Uterus (tissue), 4 donors: ENCODE data around the gene GRM8. TPM values are rescaled to one million over a fixed set of nuclear protein-coding genes. Genes with fewer than 3 reads are reported as not detected.

Source experiments
- DNase-seq, 2 donors: peaks; one replicate each; pipeline ENCODE4 v3.0.0-alpha.2; 2019 to 2020
- H3K27ac ChIP-seq, 2 donors: fragments of 200-600 bp; sonication (generic); 1 replicate in 1 of 2; 2 replicates in 1 of 2; pipeline ENCODE4 v1.5.1; 2016 to 2018
- H3K27me3 ChIP-seq, 2 donors: fragments of 200-600 bp; sonication (generic); one replicate each; pipeline ENCODE4 v1.5.1; 2018 to 2019; ENCODE audit warnings: control low read depth in 1 of 2
- H3K36me3 ChIP-seq, 2 donors: fragments of 200-600 bp; sonication (generic); one replicate each; pipeline ENCODE4 v1.5.1; 2019; ENCODE audit warnings: control low read depth in 1 of 2
- H3K4me1 ChIP-seq, 2 donors: fragments of 200-600 bp; sonication (generic); one replicate each; pipeline ENCODE4 v1.5.1; 2018 to 2019; ENCODE audit warnings: control low read depth in 1 of 2
- H3K4me3 ChIP-seq, 2 donors: fragments of 200-600 bp; sonication (generic); 1 replicate in 1 of 2; 2 replicates in 1 of 2; pipeline ENCODE4 v1.5.1; 2018 to 2019; ENCODE audit warnings: mild to moderate bottlenecking in 1 of 2
- H3K9me3 ChIP-seq, 2 donors: fragments of 200-600 bp; sonication (generic); one replicate each; pipeline ENCODE4 v1.5.1; 2019; ENCODE audit warnings: control low read depth in 1 of 2
- POLR2A ChIP-seq, 2 donors: fragments of 450-650 bp; IDR thresholded peaks; one replicate each; pipeline ENCODE4 v1.6.1; 2016; ENCODE audit warnings: antibody characterized with exemption in 2 of 2, mild to moderate bottlenecking in 1 of 2, moderate library complexity in 1 of 2
- intact Hi-C: fragments of 100-400 bp; cut with DNase I; formaldehyde crosslinking; loops from one replicate; pipeline ENCODE4 v1.15.1; 2023; ENCODE audit warnings: low total_unique reads
- total RNA-seq, 4 donors: library from RNA; depleted of rRNA in 3 of 4; stranded (reverse); fragments of >200 nt in 3 of 4; gene quantifications; one replicate each; pipeline versions ENCODE4 v1.1.0 to v1.2.4, GENCODE V29; 2014 to 2023
- TF ChIP-seq, protein P1 (sequence below), 4 experiments: fragments of 200-600 bp in 2 of 4; fragments of 450-650 bp in 2 of 4; sonication (generic) in 2 of 4; IDR thresholded peaks; one replicate each; pipeline ENCODE4 v1.5.1; 2016 to 2019; ENCODE audit warnings: antibody characterized with exemption in 4 of 4, mild to moderate bottlenecking in 2 of 4, moderate library complexity in 1 of 4
- donor health status: DM: yes; HTN: yes; CAD: no.

Gene GRM8
- total RNA-seq, result 1 to 10 TPM in 1 of 4 donors, not detected in 3; 3.9 TPM

DNA sequence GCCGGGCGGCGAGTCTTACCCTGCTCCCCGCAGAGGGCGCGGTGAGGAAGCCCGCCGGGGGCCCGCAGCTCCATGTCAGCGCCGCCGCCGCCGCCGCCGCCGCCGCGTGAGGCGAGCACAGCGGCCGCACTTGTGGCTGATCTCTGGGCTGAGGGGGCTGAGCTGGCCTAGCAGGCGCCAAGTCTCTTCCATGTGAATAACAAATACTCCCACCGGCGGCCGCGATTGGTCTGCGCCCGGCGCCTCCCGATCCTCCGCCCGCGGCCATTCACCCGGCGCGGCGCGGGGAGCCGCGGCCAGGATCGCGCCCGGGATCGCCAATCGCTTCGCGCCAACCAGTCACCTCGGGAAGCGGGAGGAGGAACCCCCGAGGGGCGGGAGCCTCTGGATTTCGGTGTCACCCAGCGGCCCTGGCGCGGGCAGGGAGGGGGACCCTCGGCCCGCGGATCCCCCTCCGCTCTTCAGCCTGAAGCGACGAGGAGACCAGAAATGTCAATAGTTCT is at the start of gene GRM8:
TSS of gene GRM8 (minus strand) at position 164 of the 503 bp plus-strand sequence.
- TF ChIP-seq POLR2A (IDR thresholded peaks at IDR 0.05), result no peak
- TF ChIP-seq, protein P1, sequence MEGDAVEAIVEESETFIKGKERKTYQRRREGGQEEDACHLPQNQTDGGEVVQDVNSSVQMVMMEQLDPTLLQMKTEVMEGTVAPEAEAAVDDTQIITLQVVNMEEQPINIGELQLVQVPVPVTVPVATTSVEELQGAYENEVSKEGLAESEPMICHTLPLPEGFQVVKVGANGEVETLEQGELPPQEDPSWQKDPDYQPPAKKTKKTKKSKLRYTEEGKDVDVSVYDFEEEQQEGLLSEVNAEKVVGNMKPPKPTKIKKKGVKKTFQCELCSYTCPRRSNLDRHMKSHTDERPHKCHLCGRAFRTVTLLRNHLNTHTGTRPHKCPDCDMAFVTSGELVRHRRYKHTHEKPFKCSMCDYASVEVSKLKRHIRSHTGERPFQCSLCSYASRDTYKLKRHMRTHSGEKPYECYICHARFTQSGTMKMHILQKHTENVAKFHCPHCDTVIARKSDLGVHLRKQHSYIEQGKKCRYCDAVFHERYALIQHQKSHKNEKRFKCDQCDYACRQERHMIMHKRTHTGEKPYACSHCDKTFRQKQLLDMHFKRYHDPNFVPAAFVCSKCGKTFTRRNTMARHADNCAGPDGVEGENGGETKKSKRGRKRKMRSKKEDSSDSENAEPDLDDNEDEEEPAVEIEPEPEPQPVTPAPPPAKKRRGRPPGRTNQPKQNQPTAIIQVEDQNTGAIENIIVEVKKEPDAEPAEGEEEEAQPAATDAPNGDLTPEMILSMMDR (IDR thresholded peaks at IDR 0.05), result no peak
- peak; percentile 46 to 52 for DNase-seq
- Histone ChIP-seq H3K27me3 (peaks cover 3 to 7% of the 10 kb centered on the region in 2 donors), H3K27ac (peak within 1 kb of the TSS; percentile 13), H3K9me3 (no peaks in the 10 kb centered on the region), H3K4me3 (peak within 1 kb of the TSS; percentile 46 to 57), H3K4me1 (peaks cover 0 to 12% of the 10 kb centered on the region in 2 donors), H3K36me3 (no peaks in the 10 kb centered on the region)
- intact Hi-C loops, result no loop called here

DNA sequence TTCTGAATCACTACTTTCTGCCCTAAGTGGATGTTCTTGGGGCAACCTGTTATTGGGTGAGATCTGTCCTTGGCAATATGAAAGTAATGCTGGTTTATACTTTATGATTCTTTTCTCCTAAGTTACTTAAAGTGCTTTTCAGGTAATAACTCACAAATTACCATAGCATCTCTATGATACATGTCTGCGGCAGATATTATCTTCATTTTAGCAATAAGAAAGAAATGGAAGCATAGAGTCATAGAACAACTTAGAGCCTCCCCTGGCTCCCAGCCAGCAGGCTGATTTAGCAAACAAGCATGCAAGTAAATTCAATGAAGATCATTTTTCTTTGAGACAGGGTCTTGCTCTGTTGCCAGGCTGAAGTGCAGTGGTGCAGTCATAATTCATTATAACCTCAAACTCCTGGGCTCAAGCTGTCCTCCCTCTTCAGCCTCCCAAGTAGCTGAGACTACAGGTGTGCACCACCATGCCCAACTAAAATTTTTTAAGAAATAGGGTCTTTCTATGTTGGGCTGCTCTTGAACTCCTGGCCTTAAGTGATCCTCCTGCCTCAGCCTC is 38.1 kb upstream of the GRM8 start:
- intact Hi-C loops, result no loop called here
- TF ChIP-seq POLR2A (IDR thresholded peaks at IDR 0.05), result no peak
- TF ChIP-seq, protein P1 (IDR thresholded peaks at IDR 0.05), result no peak
- Histone ChIP-seq H3K36me3 (no peaks in the 10 kb centered on the region), H3K27ac (no peak overlapping the region), H3K27me3 (no peaks in the 10 kb centered on the region), H3K4me3 (no peak overlapping the region), H3K4me1 (no peaks in the 10 kb centered on the region), H3K9me3 (no peaks in the 10 kb centered on the region)
- no peak for DNase-seq

DNA sequence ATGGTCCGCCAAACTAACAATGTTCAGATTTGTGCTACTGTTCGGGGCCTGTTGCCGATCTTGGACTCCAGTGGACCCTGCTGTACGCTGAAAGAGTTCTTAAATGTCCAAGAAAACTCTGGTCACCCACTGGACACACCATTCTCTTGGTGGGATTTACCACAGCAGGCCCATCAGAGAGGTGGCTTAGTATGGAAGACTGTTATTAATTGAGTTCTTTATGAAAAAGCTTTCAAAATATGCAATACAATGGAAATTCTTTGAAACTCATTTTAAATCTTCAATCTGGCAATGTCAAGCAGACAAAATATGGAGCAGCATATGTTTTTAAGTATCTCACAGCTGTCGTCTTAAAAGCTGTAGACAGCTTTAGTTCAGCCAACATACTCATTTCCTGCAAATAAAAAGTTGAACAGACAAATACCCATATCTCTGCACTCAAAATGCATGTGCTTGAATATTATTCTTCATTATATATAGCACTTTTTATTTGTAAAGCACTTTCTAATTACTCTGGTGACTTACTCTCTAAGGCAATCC is 37.4 kb upstream of the GRM8 start:
- no peaks in the 10 kb centered on the region for H3K27me3 ChIP-seq
- no peaks in the 10 kb centered on the region for H3K4me1 ChIP-seq
- no peaks in the 10 kb centered on the region for H3K36me3 ChIP-seq
- no peak overlapping the region for H3K27ac ChIP-seq
- H3K9me3 ChIP-seq, result no peaks in the 10 kb centered on the region
- no peak for DNase-seq
- no peak overlapping the region for H3K4me3 ChIP-seq
- no peak for TF ChIP-seq POLR2A (IDR thresholded peaks at IDR 0.05)
- intact Hi-C loops, result no loop called here

DNA sequence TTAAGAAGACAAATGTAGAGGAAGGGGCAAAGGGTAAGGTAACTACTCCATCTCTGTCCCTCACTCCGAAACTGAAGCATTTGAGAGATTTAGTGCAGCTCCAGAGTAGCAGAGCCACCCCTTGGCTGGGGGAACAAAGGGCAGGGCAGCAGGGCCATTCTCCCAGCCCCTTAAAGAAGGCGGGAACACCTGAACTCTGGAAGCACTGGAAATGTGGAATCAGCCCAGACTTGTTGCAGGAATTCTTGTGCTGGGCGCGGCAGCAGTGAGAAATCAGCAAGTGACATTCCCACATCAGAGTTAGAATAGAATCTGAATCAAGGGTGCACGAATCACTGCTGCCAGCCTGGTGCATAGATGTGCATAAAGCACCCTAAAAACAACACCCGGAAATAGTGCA is 34.4 kb upstream of the GRM8 start:
- H3K4me3 ChIP-seq, result no peak overlapping the region
- no peaks in the 10 kb centered on the region for H3K9me3 ChIP-seq
- no peaks in the 10 kb centered on the region for H3K27me3 ChIP-seq
- no peaks in the 10 kb centered on the region for H3K36me3 ChIP-seq
- intact Hi-C loops, result no loop called here
- no peaks in the 10 kb centered on the region for H3K4me1 ChIP-seq
- no peak overlapping the region for H3K27ac ChIP-seq
- DNase-seq, result no peak
- no peak for TF ChIP-seq POLR2A (IDR thresholded peaks at IDR 0.05)
- TF ChIP-seq, protein P1 (IDR thresholded peaks at IDR 0.05), result no peak

DNA sequence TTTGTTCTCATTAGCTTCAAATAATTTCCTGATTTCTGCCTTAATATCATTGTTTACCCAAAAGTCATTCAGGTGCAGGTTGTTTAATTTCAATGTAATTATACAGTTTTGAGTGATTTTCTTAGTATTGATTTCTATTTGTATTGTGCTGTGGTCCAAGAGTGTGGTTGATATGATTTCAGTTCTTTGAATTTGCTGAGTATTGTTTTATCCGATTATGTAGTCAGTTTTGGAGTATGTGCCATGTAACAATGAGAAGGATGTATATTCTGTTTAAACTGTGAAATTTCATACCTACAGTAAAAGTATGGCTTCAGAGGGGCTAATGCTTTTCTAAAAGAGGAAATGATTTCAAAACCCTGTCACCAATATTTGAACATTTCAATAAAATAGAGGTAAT is 17.4 kb upstream of the GRM8 start:
- no peaks in the 10 kb centered on the region for H3K4me1 ChIP-seq
- no peaks in the 10 kb centered on the region for H3K36me3 ChIP-seq
- no peaks in the 10 kb centered on the region for H3K9me3 ChIP-seq
- H3K27ac ChIP-seq, result no peak overlapping the region
- no peak for DNase-seq
- no peak overlapping the region for H3K4me3 ChIP-seq
- TF ChIP-seq, protein P1 (IDR thresholded peaks at IDR 0.05), result no peak
- TF ChIP-seq POLR2A (IDR thresholded peaks at IDR 0.05), result no peak
- intact Hi-C loops, result no loop called here
- no peaks in the 10 kb centered on the region for H3K27me3 ChIP-seq
